Activated CD8-positive, alpha-beta memory T cell treated with anti-CD3 and anti-CD28 coated beads, Interleukin-2, amount 10 ng/mL, durations not matched to agents 7 days and 5 days (primary cell): ENCODE results near the gene RPTOR. TPM values are rescaled to one million over a fixed set of nuclear protein-coding genes. Genes with fewer than 3 reads are reported as not detected.
"Not testable (repeated sequence)": the region's sequence is repeated elsewhere in the genome, so short reads cannot be mapped to it uniquely, and the experiment has no call there.

Experiments
- ATAC-seq: fragments of 150-1000 bp; cut with Tn5 transposase; one replicate; pipeline ENCODE4 v1.10.0; 2021; ENCODE audit warnings: moderate library complexity
- CTCF ChIA-PET: fragments of 350-600 bp; sonication (Branson Sonifier 250); formaldehyde crosslinking; loops from one replicate; lab custom pipeline; 2021; ENCODE audit warnings: antibody characterized with exemption; lab: Charles Lee
- DNase-seq: peaks from one replicate; pipeline ENCODE4 v3.0.0-alpha.2; 2020
- H3K27ac Mint-ChIP-seq: one replicate; pipeline ENCODE4 v1.8.0; 2021; ENCODE audit warnings: mild to moderate bottlenecking, mixed read lengths
- H3K27me3 Mint-ChIP-seq: one replicate; pipeline ENCODE4 v1.8.0; 2021; ENCODE audit warnings: mixed read lengths
- H3K36me3 Mint-ChIP-seq: one replicate; pipeline ENCODE4 v1.8.0; 2021; ENCODE audit warnings: mild to moderate bottlenecking, mixed read lengths
- H3K4me1 Mint-ChIP-seq: one replicate; pipeline ENCODE4 v1.8.0; 2021; ENCODE audit warnings: mixed read lengths
- H3K4me3 Mint-ChIP-seq: one replicate; pipeline ENCODE4 v1.8.0; 2021; ENCODE audit warnings: mild to moderate bottlenecking, moderate library complexity, mixed read lengths
- H3K9me3 Mint-ChIP-seq: one replicate; pipeline ENCODE4 v1.8.0; 2022; ENCODE audit warnings: low read depth, mixed read lengths
- total RNA-seq, 2 experiments: library from RNA; stranded (reverse); gene quantifications; one replicate each; pipeline ENCODE4 v1.2.3, GENCODE V29; 2021

RPTOR gene
- total RNA-seq, 2 experiments from 2014 or later, result 60.4 to 87.0 TPM

- Mint-ChIP-seq H3K4me1 (peaks cover 2% of the 10 kb centered on the region), H3K27me3 (no peaks in the 10 kb centered on the region), H3K9me3 (no peaks in the 10 kb centered on the region), H3K27ac (no peak overlapping the region), H3K36me3 (peaks cover 14% of the 10 kb centered on the region), H3K4me3 (no peak overlapping the region)
- ATAC-seq (no peak), DNase-seq (no peak)
- CTCF ChIA-PET, result interaction anchor here (1.6 to 2.5 kb wide), 2 partner anchors 25 to 143 kb away, joined by 5 to 10 read pairs; partner anchors contain the start of gene RPTOR
Observed at GRCh38 chr17:80569924-80570323, 25.3 kb downstream of the RPTOR start.

GRCh38 chr17:80573701-80574100, 29.1 kb downstream of the RPTOR start:
- H3K27me3 Mint-ChIP-seq, result no peaks in the 10 kb centered on the region
- no peaks in the 10 kb centered on the region for H3K9me3 Mint-ChIP-seq
- H3K4me1 Mint-ChIP-seq, result peaks cover 8% of the 10 kb centered on the region
- no peak overlapping the region for H3K4me3 Mint-ChIP-seq
- peaks cover 12% of the 10 kb centered on the region for H3K36me3 Mint-ChIP-seq
- H3K27ac Mint-ChIP-seq, result no peak overlapping the region
- ATAC-seq (no peak), DNase-seq (no peak)
- CTCF ChIA-PET, result interaction anchor here (0.8 to 2.7 kb wide), 5 partner anchors 14 to 1002 kb away, joined by 3 to 16 read pairs (median 4); partner anchors contain the start of gene RPTOR

- no peak overlapping the region for H3K4me3 Mint-ChIP-seq
- H3K9me3 Mint-ChIP-seq, result no peaks in the 10 kb centered on the region
- ATAC-seq, result no peak
- CTCF ChIA-PET, result interaction anchor here (0.6 to 3.6 kb wide), 10 partner anchors 10 to 881 kb away, joined by 3 to 29 read pairs (median 4); partner anchors contain the start of gene RPTOR
- peaks cover 8% of the 10 kb centered on the region for H3K4me1 Mint-ChIP-seq
- no peak for DNase-seq
- no peak overlapping the region for H3K27ac Mint-ChIP-seq
- no peaks in the 10 kb centered on the region for H3K27me3 Mint-ChIP-seq
- H3K36me3 Mint-ChIP-seq, result peaks cover 12% of the 10 kb centered on the region
Observed at GRCh38 chr17:80574496-80574895, 29.9 kb downstream of the RPTOR start.

DNA sequence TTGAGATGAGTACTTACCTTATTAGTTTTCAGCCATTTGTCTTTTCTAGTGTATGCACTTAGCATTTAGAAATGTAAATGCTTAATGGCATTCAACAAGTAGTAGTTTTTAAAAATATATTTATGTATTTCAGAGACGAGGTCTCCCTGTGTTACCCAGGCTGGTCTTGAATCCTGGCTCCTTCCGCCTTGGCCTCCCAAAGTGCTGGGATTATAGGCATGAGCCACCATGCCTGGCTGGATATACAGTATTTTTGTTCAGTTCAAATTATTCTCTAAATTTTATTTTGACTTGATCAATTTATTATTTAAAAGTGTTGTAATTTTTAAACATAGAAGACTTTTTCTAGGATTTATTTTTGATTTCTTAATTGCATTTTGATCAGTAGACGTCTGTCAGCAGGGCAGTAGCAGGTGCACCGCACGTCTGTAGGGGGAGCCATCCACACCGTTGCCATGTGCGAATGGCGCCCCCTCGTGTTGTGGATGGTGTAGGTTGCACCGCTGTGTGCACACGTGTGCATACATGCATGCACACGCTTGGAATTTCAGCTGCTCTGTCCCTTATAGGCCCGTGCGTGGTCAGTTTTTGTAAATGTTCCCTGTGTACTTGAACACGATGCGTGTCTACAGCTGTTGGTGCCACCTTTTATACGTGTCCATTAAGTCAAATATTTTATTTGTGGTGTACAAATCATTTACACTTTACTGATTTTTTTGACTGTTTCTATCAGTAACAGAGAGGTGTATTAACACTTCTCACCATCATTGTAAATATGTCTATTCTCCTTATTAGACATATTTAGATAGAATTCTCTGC, 30.6 kb downstream of the RPTOR start:
- CTCF ChIA-PET, result interaction anchor here (0.5 to 3.6 kb wide), 52 partner anchors 9 to 414 kb away, joined by 3 to 29 read pairs (median 4); partner anchors contain the start of gene RPTOR
- peaks cover 12% of the 10 kb centered on the region for H3K36me3 Mint-ChIP-seq
- H3K4me1 Mint-ChIP-seq, result peaks cover 8% of the 10 kb centered on the region
- no peaks in the 10 kb centered on the region for H3K27me3 Mint-ChIP-seq
- H3K27ac Mint-ChIP-seq, result peak overlapping the region; percentile 19
- no peaks in the 10 kb centered on the region for H3K9me3 Mint-ChIP-seq
- H3K4me3 Mint-ChIP-seq, result no peak overlapping the region
- DNase-seq (peak; percentile 94), ATAC-seq (peak; percentile 100)

- H3K27me3 Mint-ChIP-seq, result no peaks in the 10 kb centered on the region
- no peak overlapping the region for H3K4me3 Mint-ChIP-seq
- ATAC-seq (no peak), DNase-seq (no peak)
- no peaks in the 10 kb centered on the region for H3K9me3 Mint-ChIP-seq
- H3K27ac Mint-ChIP-seq, result no peak overlapping the region
- CTCF ChIA-PET, result interaction anchor here (1.3 to 3.6 kb wide), 4 partner anchors 11 to 321 kb away, joined by 3 to 29 read pairs (median 10); no protein-coding TSS in a partner anchor
- peaks cover 9% of the 10 kb centered on the region for H3K4me1 Mint-ChIP-seq
- peaks cover under 1% of the 10 kb centered on the region for H3K36me3 Mint-ChIP-seq
Observed at GRCh38 chr17:80577876-80578570, 33.4 kb downstream of the RPTOR start.

DNA sequence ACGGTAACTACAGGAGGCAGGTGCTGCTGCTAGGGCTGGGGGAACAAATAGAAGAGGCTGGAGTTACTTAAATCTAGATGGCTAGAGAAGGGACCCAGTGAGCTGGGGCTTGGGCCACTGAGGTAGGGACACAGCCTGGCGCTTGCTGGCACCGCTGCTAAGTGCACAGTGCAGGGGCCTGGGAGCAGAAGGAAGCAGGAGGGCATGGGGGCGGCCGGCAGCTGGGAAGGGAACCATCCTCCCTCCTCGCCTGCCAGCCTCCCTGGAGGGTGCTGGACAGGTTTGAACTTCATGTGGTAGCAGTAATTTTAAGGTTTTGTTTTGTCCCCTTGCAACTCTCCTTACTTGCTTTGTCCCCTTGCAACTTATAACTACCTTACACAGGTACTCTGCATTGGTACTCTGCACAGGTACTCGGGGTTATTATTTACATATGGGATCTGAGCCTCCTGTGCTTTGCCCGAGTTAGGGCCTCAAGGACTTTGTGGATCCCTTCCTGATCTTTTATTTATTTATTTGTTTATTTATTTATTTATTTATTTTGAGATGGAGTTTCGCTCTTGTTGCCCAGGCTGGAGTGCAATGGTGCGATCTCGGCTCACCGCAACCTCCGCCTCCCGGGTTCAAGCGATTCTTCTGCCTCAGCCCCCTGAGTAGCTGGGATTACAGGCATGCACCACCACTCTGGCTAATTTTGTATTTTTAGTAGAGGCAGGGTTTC, 34.2 kb downstream of the RPTOR start:
- CTCF ChIA-PET, result interaction anchor here (2.0 kb wide), 1 partner anchor 152 kb away, joined by 15 read pairs; no protein-coding TSS in a partner anchor
- not testable (repeated sequence) for H3K4me3 Mint-ChIP-seq, DNase-seq, H3K27me3 Mint-ChIP-seq, H3K36me3 Mint-ChIP-seq, H3K9me3 Mint-ChIP-seq, ATAC-seq, H3K27ac Mint-ChIP-seq
- peaks cover 13% of the 10 kb centered on the region for H3K4me1 Mint-ChIP-seq

DNA sequence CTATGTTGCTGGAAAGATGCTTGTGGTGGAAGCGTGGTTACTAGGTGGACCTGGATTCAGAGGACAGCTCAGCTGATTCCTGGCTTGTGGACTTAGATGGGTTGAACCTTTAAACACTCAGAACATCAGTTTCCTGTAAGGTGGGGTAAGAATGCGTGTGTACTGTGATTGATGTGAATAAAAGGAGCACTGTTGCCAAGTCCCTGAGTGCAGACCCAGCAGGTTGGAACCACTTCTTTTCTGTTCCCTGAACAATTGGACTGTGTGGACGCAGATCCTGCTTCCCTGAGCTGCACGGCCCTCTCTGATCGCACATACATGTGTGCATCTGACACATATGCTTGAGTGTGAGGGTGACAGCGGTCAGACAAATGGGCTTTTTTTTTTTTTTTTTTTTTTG, 37.5 kb downstream of the RPTOR start:
- no peak for DNase-seq
- peaks cover 19% of the 10 kb centered on the region for H3K4me1 Mint-ChIP-seq
- no peaks in the 10 kb centered on the region for H3K27me3 Mint-ChIP-seq
- H3K27ac Mint-ChIP-seq, result no peak overlapping the region
- ATAC-seq, result no peak
- H3K9me3 Mint-ChIP-seq, result no peaks in the 10 kb centered on the region
- no peaks in the 10 kb centered on the region for H3K36me3 Mint-ChIP-seq
- H3K4me3 Mint-ChIP-seq, result no peak overlapping the region
- CTCF ChIA-PET, result interaction anchor here (1.5 kb wide), 1 partner anchor 11 kb away, joined by 3 read pairs; no protein-coding TSS in a partner anchor

DNA sequence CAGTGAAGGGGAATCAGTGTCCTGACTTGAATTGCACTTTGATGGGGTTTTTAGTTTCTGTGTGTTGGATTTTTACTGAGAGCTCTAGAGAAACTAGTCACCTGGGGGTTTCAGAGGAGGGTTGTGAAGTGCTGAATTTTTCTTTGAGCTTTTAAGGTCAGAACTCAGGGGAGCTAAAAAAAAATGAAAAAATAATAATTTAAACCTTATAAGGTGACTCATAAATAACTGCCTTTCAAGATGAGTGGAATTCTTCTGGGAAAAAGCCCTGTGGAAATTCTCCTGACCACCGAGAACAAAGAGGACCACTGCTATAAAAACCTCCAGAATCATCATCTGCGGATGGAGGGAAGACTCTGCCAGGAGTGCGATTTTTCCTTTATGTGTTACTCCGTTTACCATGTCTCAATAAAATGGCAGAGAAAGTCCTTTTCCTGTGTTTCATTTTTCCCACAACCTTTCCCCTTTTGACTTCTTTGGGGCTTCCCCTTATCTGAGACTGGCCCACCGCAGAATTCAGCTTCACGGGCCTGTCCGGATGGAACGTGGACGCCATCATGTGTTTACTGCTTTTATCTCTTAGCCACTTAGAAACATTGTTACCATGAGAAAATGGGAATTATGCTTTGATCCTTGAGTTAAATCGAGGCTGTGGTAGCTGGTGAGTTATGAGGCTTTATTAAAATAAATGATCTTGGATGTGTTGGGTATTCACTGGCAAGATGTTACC, 39.7 kb downstream of the RPTOR start:
- DNase-seq (no peak), ATAC-seq (no peak)
- Mint-ChIP-seq H3K4me1 (peaks cover 24% of the 10 kb centered on the region), H3K36me3 (no peaks in the 10 kb centered on the region), H3K4me3 (no peak overlapping the region), H3K27ac (no peak overlapping the region), H3K9me3 (no peaks in the 10 kb centered on the region), H3K27me3 (no peaks in the 10 kb centered on the region)
- CTCF ChIA-PET, result interaction anchor here (2.9 kb wide), 1 partner anchor 8 kb away, joined by 23 read pairs; no protein-coding TSS in a partner anchor

GRCh38 chr17:80585890-80586845, 41.5 kb downstream of the RPTOR start:
- CTCF ChIA-PET, result interaction anchor here (2.9 kb wide), 1 partner anchor 10 kb away, joined by 23 read pairs; no protein-coding TSS in a partner anchor
- no peaks in the 10 kb centered on the region for H3K27me3 Mint-ChIP-seq
- no peaks in the 10 kb centered on the region for H3K9me3 Mint-ChIP-seq
- H3K4me1 Mint-ChIP-seq, result peaks cover 29% of the 10 kb centered on the region
- no peaks in the 10 kb centered on the region for H3K36me3 Mint-ChIP-seq
- H3K4me3 Mint-ChIP-seq, result no peak overlapping the region
- H3K27ac Mint-ChIP-seq, result peak overlapping the region; percentile 50
- ATAC-seq (no peak), DNase-seq (no peak)

DNA sequence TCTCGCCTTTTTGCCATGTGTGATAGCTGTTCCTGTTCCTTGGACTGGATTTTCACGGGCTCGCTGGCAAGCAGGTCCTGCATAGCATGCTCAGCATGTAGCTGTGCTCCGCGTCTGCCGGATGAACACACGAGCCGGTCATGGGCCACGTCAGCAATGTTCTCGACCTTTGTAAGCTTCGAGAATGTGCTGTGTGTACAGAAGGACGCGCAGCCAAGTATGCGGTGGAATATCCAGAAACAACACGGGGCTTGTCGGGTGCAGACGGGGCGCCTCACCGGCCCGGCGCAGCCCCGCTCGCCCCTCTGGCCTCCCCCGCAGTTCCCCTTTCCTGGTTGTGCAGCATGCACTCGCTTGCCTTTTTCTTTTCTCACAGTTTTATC, 42.2 kb downstream of the RPTOR start:
- CTCF ChIA-PET, result interaction anchor here (1.1 kb wide), 1 partner anchor 14 kb away, joined by 4 read pairs; no protein-coding TSS in a partner anchor
- Mint-ChIP-seq H3K4me1 (peaks cover 36% of the 10 kb centered on the region), H3K4me3 (no peak overlapping the region), H3K9me3 (no peaks in the 10 kb centered on the region), H3K36me3 (no peaks in the 10 kb centered on the region), H3K27ac (no peak overlapping the region), H3K27me3 (no peaks in the 10 kb centered on the region)
- no peak for ATAC-seq
- DNase-seq, result no peak

GRCh38 chr17:80588702-80589383, 44.2 kb downstream of the RPTOR start:
- Mint-ChIP-seq H3K9me3 (no peaks in the 10 kb centered on the region), H3K4me3 (no peak overlapping the region), H3K36me3 (no peaks in the 10 kb centered on the region), H3K4me1 (peaks cover 38% of the 10 kb centered on the region), H3K27me3 (no peaks in the 10 kb centered on the region), H3K27ac (no peak overlapping the region)
- ATAC-seq (no peak), DNase-seq (no peak)
- CTCF ChIA-PET, result interaction anchor here (0.7 kb wide), 1 partner anchor 11 kb away, joined by 3 read pairs; no protein-coding TSS in a partner anchor
